Stimulated activated CD4-positive, alpha-beta T cell treated with anti-CD3 and anti-CD28 coated beads, Interleukin-1b, Interleukin-23, amount 100 ng/mL, for 1 hour (primary cell): Measurements from ENCODE around the gene G2E3.

Experiments
- DNase-seq, 2 donors: peaks; one replicate each; pipeline ENCODE4 v3.0.0-alpha.2; 2020; ENCODE audit warnings: low read depth in 2 of 2

Gene G2E3

GRCh38 chr14:30651937-30652336 is 93.0 kb downstream of the G2E3 start:
- DNase-seq, result no peak

GRCh38 chr14:30655124-30655523 is 96.2 kb downstream of the G2E3 start:
- no peak for DNase-seq

DNA sequence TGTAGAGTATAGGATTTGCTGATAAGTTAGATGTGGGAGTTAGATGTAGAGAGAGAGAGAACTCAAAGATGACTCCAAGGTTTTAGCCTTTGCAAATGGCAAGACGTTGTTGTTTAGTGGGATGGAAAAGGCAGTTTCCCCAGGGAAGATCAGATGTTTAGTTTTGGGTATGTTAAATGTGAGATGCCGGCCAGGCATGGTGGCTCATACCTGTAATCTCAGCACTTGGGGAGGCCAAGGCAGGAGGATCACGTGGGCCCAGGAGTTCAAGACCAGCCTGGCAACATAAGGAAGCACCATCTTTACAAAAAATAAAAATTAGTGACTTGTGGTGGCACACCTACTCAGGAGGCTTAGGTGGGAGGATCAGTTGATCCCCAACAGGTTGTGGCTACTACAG is 96.7 kb downstream of the G2E3 start:
- DNase-seq, result no peak

- DNase-seq, result peak in 1 of 2 donors; percentile 2
These were observed 97.3 kb downstream of the G2E3 start for GRCh38 chr14:30656190-30656632.

DNA sequence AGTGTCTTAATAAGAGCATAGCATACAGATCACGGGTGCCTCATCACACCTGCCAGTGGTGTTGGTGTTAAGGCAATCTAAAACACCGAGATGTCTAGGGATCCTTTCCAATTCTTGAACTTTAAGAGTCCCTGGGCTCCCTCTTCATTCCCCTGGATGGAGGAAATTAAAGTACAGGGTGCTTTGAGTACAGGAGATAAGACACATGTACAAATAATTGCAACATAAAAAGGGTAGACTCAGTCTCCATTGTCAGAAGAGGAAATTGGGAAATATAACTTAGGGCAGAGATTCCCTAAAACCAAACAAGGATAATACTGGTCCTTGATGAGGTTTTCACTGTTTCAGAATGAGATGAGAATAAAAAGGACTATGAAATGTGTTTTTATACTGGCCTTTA is 98.1 kb downstream of the G2E3 start:
- no peak for DNase-seq

- no peak for DNase-seq
These were observed 98.7 kb downstream of the G2E3 start for GRCh38 chr14:30657606-30658163.

- no peak for DNase-seq
These were observed 99.7 kb downstream of the G2E3 start for GRCh38 chr14:30658645-30659044.

GRCh38 chr14:30669594-30669993 is 110.6 kb downstream of the G2E3 start:
- no peak for DNase-seq
